Transverse colon (tissue), 4 donors: ENCODE results near the gene SFTPA2. TPM values are rescaled to one million over a fixed set of nuclear protein-coding genes. Genes with fewer than 3 reads are reported as not detected.

Experiments
- DNase-seq: peaks from one replicate; pipeline ENCODE4 v3.0.0-alpha.2; 2019
- H3K27ac ChIP-seq, 4 donors: fragments of 200-600 bp; sonication (generic); 2 replicates each; pipeline ENCODE4 v1.5.1; 2016 to 2018; ENCODE audit warnings: inconsistent platforms in 4 of 4
- H3K27me3 ChIP-seq: fragments of 200-600 bp; sonication (generic); 2 replicates; pipeline ENCODE4 v1.5.1; 2017; ENCODE audit warnings: inconsistent platforms
- H3K36me3 ChIP-seq, 4 donors: fragments of 200-600 bp; sonication (generic); 2 replicates each; pipeline ENCODE4 v1.5.1; 2017 to 2019; ENCODE audit warnings: inconsistent platforms in 4 of 4
- H3K4me1 ChIP-seq, 4 donors: fragments of 200-600 bp; sonication (generic); 2 replicates each; pipeline ENCODE4 v1.5.1; 2017 to 2020; ENCODE audit warnings: inconsistent platforms in 4 of 4
- H3K4me3 ChIP-seq, 4 donors: fragments of 200-600 bp; sonication (generic); 1 replicate in 1 of 4; 2 replicates in 3 of 4; pipeline versions ENCODE4 v1.5.1 to v1.6.1; 2017 to 2019; ENCODE audit warnings: inconsistent platforms in 4 of 4
- H3K9me3 ChIP-seq, 2 donors: fragments of 200-600 bp; sonication (generic); 2 replicates each; pipeline ENCODE4 v1.5.1; 2017 to 2019; ENCODE audit warnings: inconsistent platforms in 2 of 2
- CTCF ChIP-seq, 5 experiments: fragments of 200-600 bp in 3 of 5; fragments of 450-650 bp in 2 of 5; sonication (generic) in 3 of 5; IDR thresholded peaks; 1 replicate in 2 of 5; 2 replicates in 3 of 5; pipeline ENCODE4 v1.5.1; 2016 to 2017; ENCODE audit warnings: antibody characterized with exemption in 5 of 5, inconsistent platforms in 3 of 5, mild to moderate bottlenecking in 2 of 5, moderate library complexity in 1 of 5
- EP300 ChIP-seq: sonication (generic); formaldehyde crosslinking; IDR thresholded peaks from one replicate; pipeline ENCODE4 v1.6.1; 2017; ENCODE audit warnings: antibody characterized with exemption, low read depth
- POLR2A ChIP-seq: fragments of 450-650 bp; IDR thresholded peaks from one replicate; pipeline ENCODE4 v1.6.1; 2016; ENCODE audit warnings: antibody characterized with exemption, mild to moderate bottlenecking, moderate library complexity
- POLR2AphosphoS5 ChIP-seq, 3 donors: sonication (generic); formaldehyde crosslinking; IDR thresholded peaks; one replicate each; pipeline ENCODE4 v1.6.1; 2016; ENCODE audit warnings: antibody characterized with exemption in 3 of 3
- WGBS, 2 donors: methylation state at CpG; one replicate each; pipeline ENCODE4 v1.1.5; 2018; ENCODE audit warnings: low coverage in 1 of 2; 5-methylcytosine and 5-hydroxymethylcytosine counted together
- in situ Hi-C, 4 donors: fragments of 200-750 bp; cut with MboI; loops; one replicate each; pipeline versions ENCODE4 v1.15.0 to v1.15.1; 2017; ENCODE audit warnings: low sequenced_read_pairs in 3 of 4, low pct_ligation_motif_present in 1 of 4, low pct_unique_long_range_greater_than_20kb in 1 of 4
- intact Hi-C: fragments of 100-400 bp; cut with DNase I; formaldehyde crosslinking; loops from one replicate; pipeline ENCODE4 v1.15.1; 2023; ENCODE audit warnings: low total_unique reads
- small RNA-seq, 4 donors: library from RNA; depleted of rRNA; stranded (forward); fragments of <200 nt; gene quantifications; one replicate each; pipeline ENCODE3, GENCODE V24; 2016
- total RNA-seq, 4 donors: library from RNA; depleted of rRNA; stranded (reverse); fragments of >200 nt; gene quantifications; one replicate each; pipeline ENCODE4 v1.1.0, GENCODE V29; 2016

Gene SFTPA2
- total RNA-seq, 4 donors from 2014 or later = 0.32 to 4.9 (median 2.5) TPM

GRCh38 chr10:79507440-79508167 lies 52.6 kb downstream of the SFTPA2 start:
- no peak for DNase-seq
- intact Hi-C loops (no loop called here), in situ Hi-C loops (no loop called here)
- 61 to 63% methylated on average over 5 to 9 of the region's 9 CpGs for WGBS, 2 donors
- Histone ChIP-seq H3K4me1 (no peaks in the 10 kb centered on the region), H3K9me3 (no peaks in the 10 kb centered on the region), H3K4me3 (no peak overlapping the region), H3K27me3 (no peaks in the 10 kb centered on the region), H3K27ac (no peak overlapping the region), H3K36me3 (no peaks in the 10 kb centered on the region)
- no peak for TF ChIP-seq POLR2A
- TF ChIP-seq EP300 = no peak
- no peak for TF ChIP-seq POLR2AphosphoS5 (IDR thresholded peaks at IDR 0.05)
- TF ChIP-seq CTCF (IDR thresholded peaks at IDR 0.05) = no peak

Small RNA genes within 50 kb of the gene (small RNA-seq; reads per million reads assigned to genes)
- gene BX248123.2 = 0 reads per million in 4 donors
- 0 reads per million in 4 donors for gene RPS12P18

Other genes starting within 250 kb of the SFTPA2 start
- 100 to 1,000 TPM in 1 of 4 donors, 10 to 100 TPM in 3; 37.2 to 149 (median 51.6) TPM for gene PPIF, start 212.9 kb downstream of the SFTPA2 start, total RNA-seq
- gene ZCCHC24, start 114.8 kb downstream of the SFTPA2 start, total RNA-seq = 10 to 100 TPM; 15.6 to 41.1 (median 22.5) TPM
- under 1 TPM in 2 of 4 donors, not detected in 2; 0.16 to 0.27 TPM for gene EIF5AL1, start 47.9 kb downstream of the SFTPA2 start, total RNA-seq
- not detected for gene SFTPA1, start 50.5 kb upstream of the SFTPA2 start, total RNA-seq
- 1 to 10 TPM in 2 of 4 donors, under 1 TPM in 1, not detected in 1; 0.79 to 6.8 (median 1.6) TPM for gene NUTM2B, start 142.8 kb upstream of the SFTPA2 start, total RNA-seq